ENCODE data around the gene CCDC182. TPM values are rescaled to one million over a fixed set of nuclear protein-coding genes. Genes with fewer than 3 reads are reported as not detected.

The CCDC182 gene
- not detected for polyA plus RNA-seq (2012; ENCODE audit: insufficient read length, low read depth)

- TF ChIP-seq SIN3A (IDR thresholded peaks at IDR 0.05; ENCODE audit: borderline replicate concordance, insufficient read depth, low read length) = no peak
- no peak for TF ChIP-seq FOXP2 (optimal IDR thresholded peaks at IDR 0.05; ENCODE audit: borderline replicate concordance, extremely low read depth, extremely low read length, insufficient read depth)
- TF ChIP-seq REST (IDR thresholded peaks at IDR 0.05; ENCODE audit: insufficient read depth in 1 of 2, low read depth in 2 of 2, low read length in 2 of 2) = no peak
- no peak for TF ChIP-seq POLR2AphosphoS5 (IDR thresholded peaks at IDR 0.05; ENCODE audit: low read depth, low read length)
- TF ChIP-seq TAF1 (IDR thresholded peaks at IDR 0.05; ENCODE audit: borderline replicate concordance, insufficient read depth, low read length) = no peak
Observed at GRCh38 chr17:57745242-57745641, at the start of gene CCDC182. Gene CCDC182 (minus strand): TSS chr17:57745299. CDS start chr17:57745272, 27 bp downstream.

- TF ChIP-seq FOXP2 (optimal IDR thresholded peaks at IDR 0.05; ENCODE audit: borderline replicate concordance, extremely low read depth, extremely low read length, insufficient read depth) = no peak
- TF ChIP-seq SIN3A (IDR thresholded peaks at IDR 0.05; ENCODE audit: borderline replicate concordance, insufficient read depth, low read length) = no peak
- TF ChIP-seq TAF1 (IDR thresholded peaks at IDR 0.05; ENCODE audit: borderline replicate concordance, insufficient read depth, low read length) = no peak
Observed at GRCh38 chr17:57794841-57795240, 49.7 kb upstream of the CCDC182 start.

- no peak for TF ChIP-seq REST (IDR thresholded peaks at IDR 0.05; ENCODE audit: insufficient read depth in 1 of 2, low read depth in 2 of 2, low read length in 2 of 2)
- TF ChIP-seq SIN3A (IDR thresholded peaks at IDR 0.05; ENCODE audit: borderline replicate concordance, insufficient read depth, low read length) = no peak
Observed at GRCh38 chr17:57788725-57789124, 43.6 kb upstream of the CCDC182 start.

GRCh38 chr17:57785022-57785421 lies 39.9 kb upstream of the CCDC182 start:
- TF ChIP-seq POLR2AphosphoS5 (IDR thresholded peaks at IDR 0.05; ENCODE audit: low read depth, low read length) (no peak), REST (IDR thresholded peaks at IDR 0.05; ENCODE audit: insufficient read depth in 1 of 2, low read depth in 2 of 2, low read length in 2 of 2) (no peak), FOXP2 (optimal IDR thresholded peaks at IDR 0.05; ENCODE audit: borderline replicate concordance, extremely low read depth, extremely low read length, insufficient read depth) (no peak), TAF1 (IDR thresholded peaks at IDR 0.05; ENCODE audit: borderline replicate concordance, insufficient read depth, low read length) (no peak), SIN3A (IDR thresholded peaks at IDR 0.05; ENCODE audit: borderline replicate concordance, insufficient read depth, low read length) (no peak)

- TF ChIP-seq REST (IDR thresholded peaks at IDR 0.05; ENCODE audit: insufficient read depth in 1 of 2, low read depth in 2 of 2, low read length in 2 of 2) = no peak
- no peak for TF ChIP-seq SIN3A (IDR thresholded peaks at IDR 0.05; ENCODE audit: borderline replicate concordance, insufficient read depth, low read length)
- TF ChIP-seq TAF1 (IDR thresholded peaks at IDR 0.05; ENCODE audit: borderline replicate concordance, insufficient read depth, low read length) = no peak
- TF ChIP-seq FOXP2 (optimal IDR thresholded peaks at IDR 0.05; ENCODE audit: borderline replicate concordance, extremely low read depth, extremely low read length, insufficient read depth) = no peak
- TF ChIP-seq POLR2AphosphoS5 (IDR thresholded peaks at IDR 0.05; ENCODE audit: low read depth, low read length) = no peak
Observed at GRCh38 chr17:57784226-57784895, 39.3 kb upstream of the CCDC182 start.

Measured in PFSK-1 (cell line).